Stimulated activated CD8-positive, alpha-beta memory T cell treated with anti-CD3 and anti-CD28 coated beads, Interleukin-15, amount 100 ng/mL, for 24 hours (primary cell): ENCODE measurements around the gene SPHK1.

Experiments
- DNase-seq: peaks from one replicate; pipeline ENCODE4 v3.0.0-alpha.2; 2020; ENCODE audit warnings: low read depth

SPHK1 gene

GRCh38 chr17:76384987-76385891 lies 830 bp downstream of the SPHK1 start:
- DNase-seq = no peak

GRCh38 chr17:76385892-76386786 lies 1.7 kb downstream of the SPHK1 start:
- peak; percentile 62 for DNase-seq

GRCh38 chr17:76386966-76387765 lies 2.8 kb downstream of the SPHK1 start:
- DNase-seq = no peak

- DNase-seq = no peak
Measured at GRCh38 chr17:76388966-76389888, 4.8 kb downstream of the SPHK1 start.

GRCh38 chr17:76390003-76390421 lies 5.6 kb downstream of the SPHK1 start:
- DNase-seq = no peak

- DNase-seq = no peak
Measured at GRCh38 chr17:76391200-76391715, 6.8 kb downstream of the SPHK1 start.

- DNase-seq = no peak
Measured at GRCh38 chr17:76394166-76394565, 9.8 kb downstream of the SPHK1 start.

- no peak for DNase-seq
Measured at GRCh38 chr17:76395980-76396379, 11.6 kb downstream of the SPHK1 start.

- DNase-seq = no peak
Measured at GRCh38 chr17:76397184-76397583, 12.8 kb downstream of the SPHK1 start.

- DNase-seq = peak; percentile 79
Measured at GRCh38 chr17:76397687-76398522, 13.5 kb downstream of the SPHK1 start.

GRCh38 chr17:76398523-76399174 lies 14.2 kb downstream of the SPHK1 start:
- DNase-seq = no peak

- no peak for DNase-seq
Measured at GRCh38 chr17:76399175-76400172, 15.1 kb downstream of the SPHK1 start.

- DNase-seq = no peak
Measured at GRCh38 chr17:76402711-76403110, 18.3 kb downstream of the SPHK1 start.

- no peak for DNase-seq
Measured at GRCh38 chr17:76404256-76404655, 19.8 kb downstream of the SPHK1 start.

GRCh38 chr17:76404976-76405563 lies 20.7 kb downstream of the SPHK1 start:
- no peak for DNase-seq

GRCh38 chr17:76405607-76405966 lies 21.2 kb downstream of the SPHK1 start:
- DNase-seq = no peak

- no peak for DNase-seq
Measured at GRCh38 chr17:76405967-76406647, 21.7 kb downstream of the SPHK1 start.
